Ishikawa (cell line): Measurements from ENCODE around the gene GH1.

Source experiments
- NFIC ChIP-seq: IDR thresholded peaks from 2 replicates; pipeline ENCODE4 v1.6.1; 2012
- TAF1 ChIP-seq: IDR thresholded peaks from 2 replicates; pipeline ENCODE4 v1.6.1; 2012; ENCODE audit warnings: low read depth, mild to moderate bottlenecking

DNA sequence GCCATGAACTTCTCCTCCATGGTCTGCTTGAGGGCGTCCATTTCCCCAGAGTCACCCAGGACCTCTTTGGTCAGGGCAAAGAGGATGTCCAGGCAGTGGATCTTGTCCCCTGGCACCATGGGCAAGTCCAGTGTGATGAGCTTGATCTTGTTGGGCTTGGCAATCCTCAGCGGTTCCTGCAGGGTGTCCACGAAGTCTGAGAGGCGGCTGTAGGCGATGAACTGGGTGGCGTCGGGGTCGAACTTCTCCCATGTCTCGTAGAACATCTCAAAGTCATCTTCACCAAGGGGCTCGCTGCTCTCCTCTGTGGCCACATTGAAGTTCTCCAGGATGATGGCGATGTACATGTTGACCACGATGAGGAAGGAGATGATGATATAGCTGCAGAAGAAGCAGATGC lies 22.5 kb upstream of the GH1 start:
- TF ChIP-seq TAF1 (no peak), NFIC (no peak)
